GM21447 (cell line): ENCODE data around the gene MYO1D.
"Not testable (repeated sequence)": the region's sequence is repeated elsewhere in the genome, so short reads cannot be mapped to it uniquely, and the experiment has no call there.

Source experiments
- ATAC-seq: cut with Tn5 transposase; IDR thresholded peaks from one replicate; pipeline ENCODE4 v1.9.1; 2021; ENCODE audit not compliant: unreplicated experiment

Gene MYO1D

DNA sequence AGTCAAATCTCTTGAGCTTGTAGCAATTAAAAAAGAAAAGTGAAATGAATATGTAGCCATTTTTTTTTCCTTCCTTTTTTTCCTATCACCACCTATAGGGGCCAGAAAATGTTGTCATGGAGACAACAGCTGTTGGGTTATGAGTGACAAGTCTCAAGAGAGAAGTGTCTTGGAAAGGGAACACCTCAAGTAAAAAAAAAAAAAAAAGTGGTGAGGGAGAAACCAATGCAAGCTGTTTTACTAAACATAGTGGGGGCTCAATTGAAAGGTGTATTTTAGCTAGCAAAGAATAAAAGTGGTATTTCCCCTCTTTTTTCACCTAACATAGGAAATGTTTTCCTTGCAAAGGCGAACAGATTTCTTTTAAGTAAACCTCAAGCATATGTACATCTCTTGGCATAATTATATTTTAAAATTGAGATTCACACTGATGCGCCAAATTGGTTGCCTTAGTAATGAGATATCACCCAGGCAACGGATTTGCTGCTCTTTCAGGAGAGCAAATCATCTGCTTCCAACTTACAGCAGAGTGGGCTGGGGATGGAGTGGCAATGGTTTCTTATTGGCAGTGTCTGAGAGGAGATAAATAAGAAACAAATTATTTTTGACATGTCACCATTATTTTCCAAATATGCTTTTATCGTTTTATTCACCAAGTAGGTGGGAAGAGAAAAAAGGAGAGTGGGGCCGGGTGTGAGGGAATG, 183.6 kb downstream of the MYO1D start:
- no peak for ATAC-seq

- ATAC-seq, result no peak
These were observed 184.7 kb downstream of the MYO1D start for GRCh38 chr17:32692179-32692578.

DNA sequence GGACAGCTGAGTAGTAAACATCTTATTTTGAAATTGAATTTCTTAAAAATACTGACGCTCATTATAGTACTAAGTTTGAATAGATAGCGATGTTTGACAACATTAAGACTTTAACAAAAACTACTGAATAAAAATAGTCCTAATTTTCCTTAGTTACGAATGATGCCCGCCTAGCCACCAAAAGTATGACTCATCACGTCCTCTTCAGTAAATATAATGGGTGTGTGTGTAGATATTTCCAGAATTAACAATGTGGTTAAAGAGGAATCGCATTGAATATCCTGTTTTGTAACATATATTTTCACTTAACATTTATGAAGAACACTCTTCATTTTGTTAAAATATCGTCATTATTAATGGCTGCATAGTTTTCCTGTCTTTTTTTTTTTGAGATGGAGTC, 187.6 kb downstream of the MYO1D start:
- no peak for ATAC-seq

DNA sequence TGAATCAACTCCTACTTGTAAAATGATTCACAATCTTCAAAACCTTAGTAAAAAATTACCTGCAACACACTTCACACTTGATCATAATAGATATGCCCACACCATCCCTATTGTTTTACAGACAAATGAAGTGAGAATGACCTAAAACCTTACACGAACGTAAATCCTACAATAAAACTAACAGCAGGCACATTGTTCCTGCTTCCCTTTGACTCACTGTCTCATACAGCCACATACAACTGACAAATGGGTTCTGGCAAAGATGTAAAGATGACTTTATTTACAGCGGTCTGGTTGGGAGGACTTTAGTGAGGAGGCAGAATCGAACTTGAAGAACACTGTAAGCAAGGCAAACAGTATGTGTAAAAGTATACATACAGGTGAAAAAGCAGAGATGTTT, 188.7 kb downstream of the MYO1D start:
- no peak for ATAC-seq

DNA sequence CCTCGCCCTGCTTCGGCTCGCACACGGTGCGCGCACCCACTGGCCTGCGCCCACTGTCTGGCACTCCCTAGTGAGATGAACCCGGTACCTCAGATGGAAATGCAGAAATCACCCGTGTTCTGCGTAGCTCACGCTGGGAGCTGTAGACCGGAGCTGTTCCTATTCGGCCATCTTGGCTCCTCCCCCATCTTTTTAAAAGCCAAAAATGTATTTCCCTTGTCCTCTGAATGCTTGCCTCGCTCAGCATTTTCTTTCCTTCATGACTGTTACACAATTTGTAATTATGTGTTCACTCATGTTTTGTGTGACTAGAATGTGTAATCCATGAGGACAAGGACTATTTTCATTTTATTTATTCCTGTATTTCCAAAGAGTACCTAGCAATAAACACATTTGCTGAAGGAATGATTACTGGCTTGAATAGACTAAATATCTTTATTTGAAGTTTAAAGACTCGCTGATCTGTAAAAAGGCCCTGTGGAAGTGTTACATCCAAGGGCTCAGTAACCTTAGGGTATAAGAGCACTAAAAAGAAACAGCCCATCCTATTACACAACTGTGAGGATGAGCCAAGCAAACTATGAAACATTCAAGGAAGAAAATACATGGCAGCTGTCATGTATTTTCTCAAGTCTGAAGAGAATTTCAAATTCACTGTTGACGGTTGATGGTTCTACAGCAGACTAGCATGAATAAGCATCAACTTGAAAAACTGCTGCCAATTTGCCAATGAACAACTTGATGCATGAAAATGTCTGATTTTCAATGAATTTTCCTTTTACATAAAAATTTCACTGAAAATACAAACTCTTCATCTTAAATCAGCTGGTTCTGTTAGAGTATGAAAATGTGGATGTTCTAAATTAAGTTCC, 192.6 kb downstream of the MYO1D start:
- ATAC-seq, result no peak

- no peak for ATAC-seq
These were observed 203.0 kb downstream of the MYO1D start for GRCh38 chr17:32673964-32674363.

DNA sequence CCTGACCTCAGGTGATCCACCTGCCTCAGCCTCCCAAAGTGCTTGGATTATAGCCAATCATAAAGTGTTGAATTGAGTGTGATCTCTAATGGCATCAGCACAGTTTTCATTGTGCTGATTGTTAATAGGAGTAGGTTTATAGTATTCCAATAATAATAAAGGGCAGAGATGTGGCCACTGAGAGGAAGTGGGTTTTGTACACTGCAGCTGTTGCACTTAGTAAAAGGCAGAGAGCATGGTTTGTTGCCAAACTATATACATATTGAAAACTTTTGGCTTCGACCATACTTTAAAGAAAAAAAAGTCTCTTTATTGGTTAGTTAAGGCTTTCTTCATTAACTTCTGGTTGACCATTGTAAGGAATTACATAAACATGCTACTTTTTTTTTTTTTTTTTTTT, 204.2 kb downstream of the MYO1D start:
- ATAC-seq, result no peak

DNA sequence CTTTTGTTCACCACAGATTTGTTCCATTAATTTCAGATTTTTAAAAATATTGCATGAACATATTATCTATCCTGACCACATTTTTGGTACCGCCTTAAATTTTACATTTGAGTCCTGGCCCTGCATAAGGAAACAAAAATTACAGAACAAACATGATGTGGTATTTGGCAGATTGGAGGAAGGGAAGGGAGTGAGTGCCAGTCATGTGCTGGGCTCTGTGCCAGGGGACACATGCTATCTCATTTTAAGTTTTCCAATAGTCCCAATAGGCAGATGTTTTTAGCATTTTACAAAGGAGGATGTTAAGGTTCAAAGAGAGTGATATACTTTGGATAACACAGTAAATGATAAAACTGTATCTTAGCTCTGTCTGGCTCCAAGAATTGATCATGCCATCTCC, 205.0 kb downstream of the MYO1D start:
- ATAC-seq, result no peak

- ATAC-seq, result no peak
These were observed 211.9 kb downstream of the MYO1D start for GRCh38 chr17:32664936-32665583.

- ATAC-seq, result no peak
These were observed 216.4 kb downstream of the MYO1D start for GRCh38 chr17:32660496-32660985.

GRCh38 chr17:32659419-32659842, 217.5 kb downstream of the MYO1D start:
- ATAC-seq, result no peak

DNA sequence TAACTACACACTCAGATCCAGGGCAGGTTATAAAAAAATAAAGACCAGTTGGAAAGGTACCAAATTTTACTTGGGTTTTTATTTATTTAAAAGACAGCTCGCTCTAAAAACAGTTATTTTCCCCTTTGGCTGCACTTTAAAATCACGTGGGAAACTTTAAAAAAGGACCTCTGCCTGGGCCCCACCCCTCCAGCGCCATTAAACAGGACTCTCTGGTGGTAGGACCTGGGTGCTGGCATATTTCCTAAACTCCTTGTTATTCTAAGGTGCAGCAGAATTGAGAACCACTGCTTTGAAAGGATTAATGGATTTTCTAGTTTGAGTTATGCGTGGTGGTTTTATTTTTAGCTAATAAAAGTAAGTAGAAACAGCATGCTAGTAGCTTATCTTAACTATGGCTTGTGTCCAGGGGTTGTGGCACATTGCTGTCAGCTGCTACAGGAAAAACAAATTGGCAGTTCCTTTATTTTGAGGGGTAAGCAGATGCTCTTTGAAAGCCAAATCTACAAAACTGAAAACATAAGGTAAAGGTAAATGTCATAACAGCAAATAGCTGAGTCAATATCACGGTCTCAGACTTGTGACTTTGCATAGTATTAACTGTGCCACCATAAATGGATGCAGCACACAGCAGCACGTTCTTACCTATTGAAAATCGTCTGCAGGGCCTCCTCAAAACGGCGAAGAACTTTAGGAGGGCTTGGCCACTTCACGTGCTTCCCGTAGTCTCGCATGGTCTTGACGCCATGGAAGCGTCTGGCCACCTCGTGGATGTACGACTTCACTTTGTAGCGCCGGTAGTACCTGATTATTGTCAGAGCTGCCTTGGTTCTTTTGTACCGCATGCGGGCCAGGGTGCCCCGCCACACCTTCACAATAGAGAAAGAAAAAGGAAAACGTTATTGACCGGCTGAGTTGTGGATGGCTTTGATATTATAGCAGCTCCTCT, 218.2 kb downstream of the MYO1D start:
- no peak for ATAC-seq

GRCh38 chr17:32656886-32657285, 220.0 kb downstream of the MYO1D start:
- no peak for ATAC-seq

DNA sequence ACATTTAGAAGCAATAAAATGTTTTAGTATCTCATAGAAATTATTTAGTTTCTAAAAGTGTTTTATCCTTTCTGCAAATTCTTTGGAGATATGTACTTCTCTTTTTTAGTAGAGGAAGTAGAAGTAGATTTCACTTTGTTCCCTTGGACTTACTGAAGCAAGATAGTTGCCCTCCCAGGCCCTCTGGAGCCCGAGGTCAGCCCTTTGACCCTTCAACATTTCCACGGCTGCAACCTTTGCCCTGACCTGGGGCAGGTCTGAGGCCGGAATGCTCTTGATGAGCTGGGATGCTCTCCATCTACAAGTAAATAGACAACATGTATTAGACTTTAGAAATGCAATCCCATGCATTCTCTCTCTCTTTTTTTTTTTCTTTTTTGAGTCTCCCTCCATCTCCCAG, 222.6 kb downstream of the MYO1D start:
- no peak for ATAC-seq

DNA sequence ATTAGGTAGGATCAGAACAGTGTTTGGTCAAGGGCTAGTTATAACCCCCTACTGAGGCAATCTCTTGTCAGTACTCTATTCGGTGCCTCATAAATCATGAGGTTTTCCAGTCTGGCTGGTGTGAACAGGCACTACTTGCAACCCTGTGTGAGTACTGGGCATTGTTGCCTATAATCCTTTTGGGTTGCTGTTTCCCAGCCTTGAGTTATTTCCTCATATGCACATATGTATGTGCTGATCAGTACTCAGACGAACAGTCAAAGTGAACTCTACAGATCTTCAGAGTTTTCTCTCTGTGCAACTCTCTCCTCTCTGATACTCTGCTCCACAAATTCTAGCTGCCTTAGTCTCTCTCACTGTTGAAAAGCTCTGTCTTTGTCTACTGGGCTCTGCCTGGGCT, 225.8 kb downstream of the MYO1D start:
- ATAC-seq, result no peak

DNA sequence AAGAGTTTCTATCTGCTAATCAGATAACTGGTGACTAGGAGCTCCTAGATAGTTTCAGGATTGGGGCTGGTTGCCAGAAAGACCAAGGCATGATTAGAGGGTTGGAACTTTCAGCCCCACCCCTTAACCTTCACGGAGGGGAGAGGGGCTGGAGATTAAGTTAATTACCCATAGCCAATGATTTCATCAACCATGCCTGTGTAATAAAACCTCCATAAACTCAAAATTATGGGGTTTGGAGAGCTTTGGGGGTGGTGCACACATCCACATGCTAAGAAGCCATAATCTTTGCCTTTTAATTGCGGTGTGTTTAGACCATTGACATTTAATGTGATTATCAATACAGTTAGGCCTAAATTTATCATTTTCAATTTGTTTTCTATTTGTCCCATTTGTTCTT, 228.5 kb downstream of the MYO1D start:
- ATAC-seq, result no peak

- no peak for ATAC-seq
These were observed 230.0 kb downstream of the MYO1D start for GRCh38 chr17:32646941-32647340.

- not testable (repeated sequence) for ATAC-seq
These were observed 235.4 kb downstream of the MYO1D start for GRCh38 chr17:32641514-32641913.

- no peak for ATAC-seq
These were observed 240.2 kb downstream of the MYO1D start for GRCh38 chr17:32636598-32637218.

GRCh38 chr17:32634167-32634566, 242.8 kb downstream of the MYO1D start:
- ATAC-seq, result no peak
